Sigmoid colon (tissue), 4 donors: Measurements from ENCODE around the gene C1orf167.

Experiments
- POLR2AphosphoS5 ChIP-seq, 4 donors: sonication (generic); formaldehyde crosslinking; IDR thresholded peaks; one replicate each; pipeline ENCODE4 v1.6.1; 2017; ENCODE audit warnings: antibody characterized with exemption in 4 of 4
- TF ChIP-seq, protein P1 (sequence below), 4 experiments: fragments of 450-650 bp in 3 of 4; fragments of 200-600 bp in 1 of 4; IDR thresholded peaks; one replicate each; pipeline ENCODE4 v1.5.1; 2016 to 2019; ENCODE audit warnings: antibody characterized with exemption in 4 of 4, mild to moderate bottlenecking in 3 of 4, moderate library complexity in 2 of 4

- no peak for TF ChIP-seq POLR2AphosphoS5 (IDR thresholded peaks at IDR 0.05)
- TF ChIP-seq, protein P1, sequence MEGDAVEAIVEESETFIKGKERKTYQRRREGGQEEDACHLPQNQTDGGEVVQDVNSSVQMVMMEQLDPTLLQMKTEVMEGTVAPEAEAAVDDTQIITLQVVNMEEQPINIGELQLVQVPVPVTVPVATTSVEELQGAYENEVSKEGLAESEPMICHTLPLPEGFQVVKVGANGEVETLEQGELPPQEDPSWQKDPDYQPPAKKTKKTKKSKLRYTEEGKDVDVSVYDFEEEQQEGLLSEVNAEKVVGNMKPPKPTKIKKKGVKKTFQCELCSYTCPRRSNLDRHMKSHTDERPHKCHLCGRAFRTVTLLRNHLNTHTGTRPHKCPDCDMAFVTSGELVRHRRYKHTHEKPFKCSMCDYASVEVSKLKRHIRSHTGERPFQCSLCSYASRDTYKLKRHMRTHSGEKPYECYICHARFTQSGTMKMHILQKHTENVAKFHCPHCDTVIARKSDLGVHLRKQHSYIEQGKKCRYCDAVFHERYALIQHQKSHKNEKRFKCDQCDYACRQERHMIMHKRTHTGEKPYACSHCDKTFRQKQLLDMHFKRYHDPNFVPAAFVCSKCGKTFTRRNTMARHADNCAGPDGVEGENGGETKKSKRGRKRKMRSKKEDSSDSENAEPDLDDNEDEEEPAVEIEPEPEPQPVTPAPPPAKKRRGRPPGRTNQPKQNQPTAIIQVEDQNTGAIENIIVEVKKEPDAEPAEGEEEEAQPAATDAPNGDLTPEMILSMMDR (IDR thresholded peaks at IDR 0.05) = no peak
Observed at GRCh38 chr1:11790101-11790879, 28.3 kb downstream of the C1orf167 start.
